Activated T-helper 17 cell treated with anti-CD3 and anti-CD28 coated beads, Interleukin-2, amount 50 U/mL, for 72 hours (primary cell): ENCODE results near the gene ADAM12. TPM values are rescaled to one million over a fixed set of nuclear protein-coding genes. Genes with fewer than 3 reads are reported as not detected.

Experiments used
- ATAC-seq: fragments of 150-1000 bp; cut with Tn5 transposase; replicated peaks from 2 replicates; pipeline ENCODE4 v1.10.0; 2021; ENCODE audit warnings: mild to moderate bottlenecking, moderate library complexity
- H3K27ac Mint-ChIP-seq: one replicate; pipeline ENCODE4 v1.8.0; 2022; ENCODE audit warnings: mixed read lengths
- H3K27me3 Mint-ChIP-seq: one replicate; pipeline ENCODE4 v1.8.0; 2022; ENCODE audit warnings: mixed read lengths
- H3K36me3 Mint-ChIP-seq: one replicate; pipeline ENCODE4 v1.8.0; 2022; ENCODE audit warnings: low read depth, mild to moderate bottlenecking, mixed read lengths
- H3K4me1 Mint-ChIP-seq: one replicate; pipeline ENCODE4 v1.8.0; 2022; ENCODE audit warnings: mixed read lengths
- H3K4me3 Mint-ChIP-seq: one replicate; pipeline ENCODE4 v1.8.0; 2022; ENCODE audit warnings: mild to moderate bottlenecking, mixed read lengths
- H3K9me3 Mint-ChIP-seq: one replicate; pipeline ENCODE4 v1.8.0; 2022; ENCODE audit warnings: mixed read lengths
- total RNA-seq, 2 donors: library from RNA; stranded (reverse); gene quantifications; one replicate each; pipeline ENCODE4 v1.2.3, GENCODE V29; 2022

Gene ADAM12
- total RNA-seq, 2 donors from 2014 or later, result 8.4 to 25.5 TPM

- H3K9me3 Mint-ChIP-seq, result no peaks in the 10 kb centered on the region
- H3K4me3 Mint-ChIP-seq, result no peak overlapping the region
- no peak for ATAC-seq
- no peaks in the 10 kb centered on the region for H3K27me3 Mint-ChIP-seq
- H3K36me3 Mint-ChIP-seq, result no peaks in the 10 kb centered on the region
- no peaks in the 10 kb centered on the region for H3K4me1 Mint-ChIP-seq
- H3K27ac Mint-ChIP-seq, result no peak overlapping the region
These were observed 315.7 kb downstream of the ADAM12 start for GRCh38 chr10:126072622-126073021.

- Mint-ChIP-seq H3K4me3 (no peak overlapping the region), H3K4me1 (no peaks in the 10 kb centered on the region), H3K9me3 (no peaks in the 10 kb centered on the region), H3K27me3 (no peaks in the 10 kb centered on the region), H3K36me3 (no peaks in the 10 kb centered on the region), H3K27ac (no peak overlapping the region)
- no peak for ATAC-seq
These were observed 317.6 kb downstream of the ADAM12 start for GRCh38 chr10:126070476-126071215.

GRCh38 chr10:126068322-126068721, 320.0 kb downstream of the ADAM12 start:
- no peaks in the 10 kb centered on the region for H3K36me3 Mint-ChIP-seq
- no peak overlapping the region for H3K27ac Mint-ChIP-seq
- no peaks in the 10 kb centered on the region for H3K9me3 Mint-ChIP-seq
- no peaks in the 10 kb centered on the region for H3K4me1 Mint-ChIP-seq
- no peaks in the 10 kb centered on the region for H3K27me3 Mint-ChIP-seq
- H3K4me3 Mint-ChIP-seq, result no peak overlapping the region
- ATAC-seq, result no peak

GRCh38 chr10:126066456-126066855, 321.8 kb downstream of the ADAM12 start:
- H3K27ac Mint-ChIP-seq, result no peak overlapping the region
- no peaks in the 10 kb centered on the region for H3K4me1 Mint-ChIP-seq
- H3K27me3 Mint-ChIP-seq, result peaks cover under 1% of the 10 kb centered on the region
- H3K9me3 Mint-ChIP-seq, result no peaks in the 10 kb centered on the region
- ATAC-seq, result no peak
- no peaks in the 10 kb centered on the region for H3K36me3 Mint-ChIP-seq
- H3K4me3 Mint-ChIP-seq, result no peak overlapping the region

GRCh38 chr10:126065751-126066377, 322.4 kb downstream of the ADAM12 start:
- no peaks in the 10 kb centered on the region for H3K36me3 Mint-ChIP-seq
- H3K4me3 Mint-ChIP-seq, result no peak overlapping the region
- H3K27me3 Mint-ChIP-seq, result peaks cover 4% of the 10 kb centered on the region
- H3K27ac Mint-ChIP-seq, result no peak overlapping the region
- H3K9me3 Mint-ChIP-seq, result no peaks in the 10 kb centered on the region
- H3K4me1 Mint-ChIP-seq, result no peaks in the 10 kb centered on the region
- ATAC-seq, result no peak

GRCh38 chr10:126064512-126064911, 323.8 kb downstream of the ADAM12 start:
- no peak overlapping the region for H3K27ac Mint-ChIP-seq
- no peaks in the 10 kb centered on the region for H3K36me3 Mint-ChIP-seq
- no peaks in the 10 kb centered on the region for H3K4me1 Mint-ChIP-seq
- no peaks in the 10 kb centered on the region for H3K9me3 Mint-ChIP-seq
- peaks cover 4% of the 10 kb centered on the region for H3K27me3 Mint-ChIP-seq
- no peak for ATAC-seq
- H3K4me3 Mint-ChIP-seq, result no peak overlapping the region

GRCh38 chr10:126063353-126063791, 324.9 kb downstream of the ADAM12 start:
- Mint-ChIP-seq H3K4me3 (no peak overlapping the region), H3K4me1 (no peaks in the 10 kb centered on the region), H3K36me3 (no peaks in the 10 kb centered on the region), H3K27ac (no peak overlapping the region), H3K9me3 (no peaks in the 10 kb centered on the region), H3K27me3 (peaks cover 4% of the 10 kb centered on the region)
- no peak for ATAC-seq

- no peak overlapping the region for H3K4me3 Mint-ChIP-seq
- ATAC-seq, result peak; percentile 64
- no peaks in the 10 kb centered on the region for H3K9me3 Mint-ChIP-seq
- H3K36me3 Mint-ChIP-seq, result no peaks in the 10 kb centered on the region
- H3K27ac Mint-ChIP-seq, result no peak overlapping the region
- H3K27me3 Mint-ChIP-seq, result peaks cover 4% of the 10 kb centered on the region
- no peaks in the 10 kb centered on the region for H3K4me1 Mint-ChIP-seq
These were observed 325.9 kb downstream of the ADAM12 start for GRCh38 chr10:126062131-126063032.

- Mint-ChIP-seq H3K27me3 (peaks cover 4% of the 10 kb centered on the region), H3K4me3 (no peak overlapping the region), H3K36me3 (no peaks in the 10 kb centered on the region), H3K27ac (no peak overlapping the region), H3K4me1 (no peaks in the 10 kb centered on the region), H3K9me3 (no peaks in the 10 kb centered on the region)
- ATAC-seq, result no peak
These were observed 326.8 kb downstream of the ADAM12 start for GRCh38 chr10:126061526-126061925.

- Mint-ChIP-seq H3K27me3 (peaks cover 4% of the 10 kb centered on the region), H3K4me3 (no peak overlapping the region), H3K27ac (no peak overlapping the region), H3K4me1 (no peaks in the 10 kb centered on the region), H3K36me3 (no peaks in the 10 kb centered on the region), H3K9me3 (no peaks in the 10 kb centered on the region)
- ATAC-seq, result no peak
These were observed 327.9 kb downstream of the ADAM12 start for GRCh38 chr10:126060261-126060931.

GRCh38 chr10:126059076-126059826, 329.0 kb downstream of the ADAM12 start:
- Mint-ChIP-seq H3K4me1 (no peaks in the 10 kb centered on the region), H3K4me3 (no peak overlapping the region), H3K36me3 (no peaks in the 10 kb centered on the region), H3K27me3 (peaks cover 4% of the 10 kb centered on the region), H3K9me3 (no peaks in the 10 kb centered on the region), H3K27ac (no peak overlapping the region)
- no peak for ATAC-seq

GRCh38 chr10:126058507-126058906, 329.8 kb downstream of the ADAM12 start:
- no peaks in the 10 kb centered on the region for H3K4me1 Mint-ChIP-seq
- H3K4me3 Mint-ChIP-seq, result no peak overlapping the region
- ATAC-seq, result no peak
- H3K36me3 Mint-ChIP-seq, result no peaks in the 10 kb centered on the region
- H3K27ac Mint-ChIP-seq, result no peak overlapping the region
- no peaks in the 10 kb centered on the region for H3K9me3 Mint-ChIP-seq
- peaks cover 4% of the 10 kb centered on the region for H3K27me3 Mint-ChIP-seq

GRCh38 chr10:126058104-126058503, 330.2 kb downstream of the ADAM12 start:
- no peak for ATAC-seq
- H3K27me3 Mint-ChIP-seq, result peaks cover 4% of the 10 kb centered on the region
- H3K4me1 Mint-ChIP-seq, result no peaks in the 10 kb centered on the region
- no peaks in the 10 kb centered on the region for H3K9me3 Mint-ChIP-seq
- no peak overlapping the region for H3K27ac Mint-ChIP-seq
- no peaks in the 10 kb centered on the region for H3K36me3 Mint-ChIP-seq
- H3K4me3 Mint-ChIP-seq, result no peak overlapping the region

- Mint-ChIP-seq H3K36me3 (no peaks in the 10 kb centered on the region), H3K4me3 (no peak overlapping the region), H3K4me1 (no peaks in the 10 kb centered on the region), H3K9me3 (no peaks in the 10 kb centered on the region), H3K27me3 (peaks cover 4% of the 10 kb centered on the region), H3K27ac (no peak overlapping the region)
- ATAC-seq, result no peak
These were observed 330.8 kb downstream of the ADAM12 start for GRCh38 chr10:126057494-126057893.
